Cerebellar nuclear complex (tissue), 1 donor: Measurements from ENCODE around the gene DUSP28.
A peak's percentile ranks its signal among the peaks of the same experiment; 100 is the strongest.

Source experiments
- DNase-seq, 2 experiments: peaks; one replicate each; lab custom pipeline; 2025; lab: John Stamatoyannopoulos, UW

Gene DUSP28

DNA sequence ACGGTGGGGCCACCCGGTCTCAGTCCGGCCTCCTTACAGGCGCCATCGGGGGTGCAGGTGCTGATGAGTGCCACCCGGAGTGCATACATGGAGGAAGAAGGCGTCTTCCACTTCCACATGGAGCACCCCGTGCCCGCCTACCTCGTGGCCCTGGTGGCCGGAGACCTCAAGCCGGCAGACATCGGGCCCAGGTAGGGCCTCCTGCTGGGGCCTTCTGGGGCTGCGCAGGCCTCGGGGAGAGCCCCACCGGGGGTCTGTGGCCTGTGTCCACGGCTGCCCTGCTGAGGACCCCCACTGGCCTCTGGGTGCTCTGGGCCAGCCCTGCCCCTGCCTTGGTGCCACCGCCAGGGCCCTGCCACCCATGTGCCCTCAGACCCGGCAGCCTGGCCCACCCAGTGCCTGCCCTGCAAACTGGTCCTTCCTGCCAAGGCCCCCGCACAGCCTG is 12.9 kb downstream of the DUSP28 start:
- DNase-seq: no peak

DNA sequence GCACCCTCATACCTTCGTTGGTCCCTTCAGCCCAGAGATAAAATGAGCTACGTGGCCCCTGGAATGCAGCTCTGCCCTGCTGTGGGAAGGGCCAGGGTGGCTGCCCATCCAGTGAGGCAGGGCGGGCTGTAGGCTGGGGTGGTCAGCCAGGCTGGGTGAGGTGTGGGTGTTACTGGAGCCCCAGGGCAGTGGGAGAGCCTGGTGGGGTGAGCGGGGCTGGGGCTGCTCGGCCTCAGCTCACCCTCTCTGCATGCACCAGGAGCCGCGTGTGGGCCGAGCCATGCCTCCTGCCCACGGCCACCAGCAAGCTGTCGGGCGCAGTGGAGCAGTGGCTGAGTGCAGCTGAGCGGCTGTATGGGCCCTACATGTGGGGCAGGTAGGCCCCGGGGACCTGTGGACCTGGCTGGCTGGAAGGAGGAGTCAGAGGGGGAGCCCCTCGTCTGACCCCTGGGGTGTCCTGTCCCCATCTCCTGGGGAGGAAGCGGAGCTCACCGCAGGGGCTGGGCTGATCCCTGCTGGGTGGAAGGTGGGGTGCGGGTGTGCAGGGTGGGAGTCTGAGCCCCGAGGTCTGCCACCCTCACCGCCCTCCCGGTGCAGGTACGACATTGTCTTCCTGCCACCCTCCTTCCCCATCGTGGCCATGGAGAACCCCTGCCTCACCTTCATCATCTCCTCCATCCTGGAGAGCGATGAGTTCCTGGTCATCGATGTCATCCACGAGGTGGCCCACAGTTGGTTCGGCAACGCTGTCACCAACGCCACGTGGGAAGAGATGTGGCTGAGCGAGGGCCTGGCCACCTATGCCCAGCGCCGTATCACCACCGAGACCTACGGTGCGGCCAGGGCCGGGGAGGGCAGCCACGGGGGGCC is 13.6 kb downstream of the DUSP28 start:
- no peak for DNase-seq

DNA sequence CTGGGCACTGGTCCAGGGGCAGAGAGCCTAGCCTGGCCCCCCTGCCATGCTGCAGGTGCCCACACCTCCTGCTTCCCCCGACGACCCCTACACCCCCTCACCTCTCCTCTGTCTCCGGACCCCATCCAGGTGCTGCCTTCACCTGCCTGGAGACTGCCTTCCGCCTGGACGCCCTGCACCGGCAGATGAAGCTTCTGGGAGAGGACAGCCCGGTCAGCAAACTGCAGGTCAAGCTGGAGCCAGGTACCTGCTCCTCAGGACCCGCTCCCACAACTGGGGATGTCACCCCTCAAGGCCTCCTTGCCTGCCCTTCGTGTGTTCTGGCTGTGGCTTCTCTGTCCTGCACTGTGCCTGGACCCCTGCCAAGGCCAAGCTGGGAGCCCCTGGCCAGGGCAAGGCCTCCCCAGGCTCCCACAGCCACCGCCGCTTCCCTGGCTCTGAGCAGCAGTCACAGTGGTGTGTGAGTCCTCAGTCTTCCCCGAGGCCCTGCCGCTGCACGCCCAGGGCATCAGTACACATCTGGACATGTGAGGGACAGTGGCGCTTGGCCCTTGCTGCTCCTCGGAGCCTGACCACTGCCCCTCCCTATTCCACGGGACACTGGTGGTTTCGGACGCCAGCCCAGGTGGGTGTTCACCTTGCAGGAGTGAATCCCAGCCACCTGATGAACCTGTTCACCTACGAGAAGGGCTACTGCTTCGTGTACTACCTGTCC is 14.4 kb downstream of the DUSP28 start:
- DNase-seq: no peak

DNA sequence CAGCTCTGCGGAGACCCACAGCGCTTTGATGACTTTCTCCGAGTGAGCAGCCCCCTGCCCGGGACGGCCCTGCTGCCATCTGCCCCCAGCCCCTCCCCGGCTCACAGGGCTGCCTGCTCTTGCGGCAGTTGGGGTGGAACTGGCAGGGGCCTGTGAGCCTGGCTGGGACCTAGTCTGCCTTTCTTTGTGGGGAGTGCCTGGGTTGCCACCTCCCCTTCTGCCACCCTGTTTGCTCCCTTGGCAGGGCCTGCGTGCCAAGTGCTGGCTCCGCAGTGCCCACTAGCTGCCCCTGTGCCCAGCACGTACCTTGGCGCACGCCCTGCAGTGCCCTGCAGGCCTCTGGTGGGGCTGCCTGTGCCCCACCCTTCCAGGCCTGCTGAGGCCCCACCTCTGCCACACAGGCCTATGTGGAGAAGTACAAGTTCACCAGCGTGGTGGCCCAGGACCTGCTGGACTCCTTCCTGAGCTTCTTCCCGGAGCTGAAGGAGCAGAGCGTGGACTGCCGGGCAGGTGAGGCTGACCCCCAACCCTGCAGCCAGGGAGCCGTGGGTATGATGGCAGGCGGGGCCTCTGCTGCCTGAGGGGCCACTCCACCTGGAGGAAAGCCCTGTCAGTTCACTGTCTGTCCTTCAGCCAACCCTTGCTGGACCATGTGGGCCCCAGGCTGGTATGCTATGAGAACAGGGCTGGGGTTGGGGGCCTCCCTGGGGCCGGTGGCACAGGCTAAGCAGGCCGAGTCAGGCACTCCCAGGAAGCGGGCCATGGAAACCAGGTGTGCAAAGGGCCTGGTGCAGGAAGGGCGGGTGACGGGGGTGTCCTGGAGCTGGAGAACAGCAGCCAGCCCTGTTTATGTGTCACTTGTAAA is 15.2 kb downstream of the DUSP28 start:
- no peak for DNase-seq

DNA sequence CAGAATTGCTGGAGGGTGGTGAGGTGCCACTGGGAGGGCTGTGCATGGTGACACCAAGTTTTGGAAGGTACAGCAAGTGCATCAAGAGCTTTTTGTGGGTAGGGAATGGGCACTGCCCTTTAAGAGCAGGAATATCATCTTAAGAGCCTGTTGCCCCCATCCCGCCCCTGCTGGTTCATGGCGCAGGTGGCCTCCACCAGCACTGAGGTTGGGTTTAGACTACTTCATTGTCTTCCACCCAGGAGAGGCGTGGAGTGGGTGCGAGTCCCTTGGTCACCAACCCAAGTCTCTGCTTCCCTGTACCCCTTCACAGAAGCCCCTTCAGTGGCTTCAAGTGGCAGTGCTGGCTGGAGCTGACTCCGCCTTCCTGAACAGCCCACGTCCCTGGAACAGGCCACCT is 15.9 kb downstream of the DUSP28 start:
- no peak for DNase-seq

DNA sequence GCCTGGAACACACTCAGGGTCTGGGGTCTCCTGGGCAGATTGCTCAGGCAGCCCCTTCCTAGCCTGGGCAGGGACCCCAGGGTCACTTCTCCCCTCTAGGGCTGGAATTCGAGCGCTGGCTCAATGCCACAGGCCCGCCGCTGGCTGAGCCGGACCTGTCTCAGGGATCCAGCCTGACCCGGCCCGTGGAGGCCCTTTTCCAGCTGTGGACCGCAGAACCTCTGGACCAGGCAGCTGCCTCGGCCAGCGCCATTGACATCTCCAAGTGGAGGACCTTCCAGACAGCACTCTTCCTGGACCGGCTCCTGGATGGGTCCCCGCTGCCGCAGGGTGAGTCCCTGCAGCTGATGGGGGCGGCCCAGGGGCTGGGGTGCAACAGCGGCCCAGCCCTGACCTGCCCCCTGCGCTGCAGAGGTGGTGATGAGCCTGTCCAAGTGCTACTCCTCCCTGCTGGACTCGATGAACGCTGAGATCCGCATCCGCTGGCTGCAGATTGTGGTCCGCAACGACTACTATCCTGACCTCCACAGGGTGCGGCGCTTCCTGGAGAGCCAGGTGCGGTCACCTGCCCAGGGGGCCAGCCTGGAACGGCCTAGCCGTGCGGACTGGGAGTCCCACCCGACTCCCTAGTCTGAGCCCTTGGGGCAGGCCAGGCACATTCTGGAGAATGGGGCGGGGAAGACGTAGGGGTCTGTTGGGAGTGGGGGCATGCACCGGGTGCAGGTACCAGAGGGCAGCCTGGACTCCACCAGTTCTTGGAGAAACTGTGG is 16.5 kb downstream of the DUSP28 start:
- no peak for DNase-seq

DNA sequence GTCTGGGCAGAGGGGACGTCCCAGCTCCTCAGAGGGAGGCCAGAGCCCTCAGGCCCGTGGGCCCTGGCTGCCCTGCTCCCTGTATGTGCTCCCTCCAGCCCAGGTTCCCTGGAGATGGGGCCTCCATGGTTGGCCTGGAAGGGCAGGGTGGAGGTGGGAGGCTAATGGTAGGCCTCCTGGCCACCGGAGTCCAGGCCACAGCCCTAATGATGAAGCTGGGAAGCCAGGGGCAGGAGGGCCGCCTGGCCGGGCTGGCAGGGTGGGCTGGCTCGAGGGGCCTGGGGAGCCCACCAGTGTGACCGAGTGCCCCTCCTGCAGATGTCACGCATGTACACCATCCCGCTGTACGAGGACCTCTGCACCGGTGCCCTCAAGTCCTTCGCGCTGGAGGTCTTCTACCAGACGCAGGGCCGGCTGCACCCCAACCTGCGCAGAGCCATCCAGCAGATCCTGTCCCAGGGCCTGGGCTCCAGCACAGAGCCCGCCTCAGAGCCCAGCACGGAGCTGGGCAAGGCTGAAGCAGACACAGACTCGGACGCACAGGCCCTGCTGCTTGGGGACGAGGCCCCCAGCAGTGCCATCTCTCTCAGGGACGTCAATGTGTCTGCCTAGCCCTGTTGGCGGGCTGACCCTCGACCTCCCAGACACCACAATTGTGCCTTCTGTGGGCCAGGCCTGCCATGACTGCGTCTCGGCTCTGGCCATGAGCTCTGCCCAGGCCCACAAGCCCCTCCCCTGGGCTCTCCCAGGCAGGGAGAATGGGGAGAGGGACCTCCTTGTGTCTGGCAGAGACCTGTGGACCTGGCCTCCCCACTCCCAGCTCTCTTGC is 17.3 kb downstream of the DUSP28 start:
- no peak for DNase-seq

DNA sequence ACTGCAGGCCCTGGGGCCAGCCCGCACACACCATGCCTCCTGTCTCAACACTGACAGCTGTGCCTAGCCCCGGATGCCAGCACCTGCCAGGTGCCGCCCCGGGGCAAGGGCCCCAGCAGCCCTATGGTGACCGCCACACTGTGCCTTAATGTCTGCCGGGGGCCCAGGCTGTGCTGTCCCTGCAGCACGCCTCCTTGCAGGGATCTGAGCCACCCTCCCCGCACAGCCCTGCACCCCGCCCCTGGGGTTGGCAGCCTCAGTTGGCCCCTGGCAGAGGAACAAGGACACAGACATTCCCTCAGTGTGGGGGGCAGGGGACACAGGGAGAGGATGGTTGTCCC is 17.9 kb downstream of the DUSP28 start:
- no peak for DNase-seq

DNA sequence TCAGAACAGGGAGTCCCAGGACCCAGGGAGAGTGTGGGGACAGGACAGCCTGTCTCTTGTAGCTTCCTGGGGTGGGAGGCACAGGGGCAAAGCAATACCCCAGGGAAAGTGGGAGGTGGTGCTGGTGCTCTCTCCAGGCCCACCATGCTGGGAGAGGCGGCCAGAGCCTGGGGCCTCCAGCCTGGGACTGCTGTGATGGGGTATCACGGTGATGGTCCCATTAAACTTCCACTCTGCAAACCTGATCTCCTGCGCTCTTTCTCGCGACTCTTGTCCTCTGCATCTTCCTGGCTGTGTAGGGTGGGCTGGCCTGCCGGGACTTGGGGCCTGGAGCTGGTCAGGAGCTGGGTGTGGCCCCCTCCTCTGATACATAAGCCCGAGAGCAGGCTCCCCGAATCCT is 18.3 kb downstream of the DUSP28 start:
- no peak for DNase-seq

DNA sequence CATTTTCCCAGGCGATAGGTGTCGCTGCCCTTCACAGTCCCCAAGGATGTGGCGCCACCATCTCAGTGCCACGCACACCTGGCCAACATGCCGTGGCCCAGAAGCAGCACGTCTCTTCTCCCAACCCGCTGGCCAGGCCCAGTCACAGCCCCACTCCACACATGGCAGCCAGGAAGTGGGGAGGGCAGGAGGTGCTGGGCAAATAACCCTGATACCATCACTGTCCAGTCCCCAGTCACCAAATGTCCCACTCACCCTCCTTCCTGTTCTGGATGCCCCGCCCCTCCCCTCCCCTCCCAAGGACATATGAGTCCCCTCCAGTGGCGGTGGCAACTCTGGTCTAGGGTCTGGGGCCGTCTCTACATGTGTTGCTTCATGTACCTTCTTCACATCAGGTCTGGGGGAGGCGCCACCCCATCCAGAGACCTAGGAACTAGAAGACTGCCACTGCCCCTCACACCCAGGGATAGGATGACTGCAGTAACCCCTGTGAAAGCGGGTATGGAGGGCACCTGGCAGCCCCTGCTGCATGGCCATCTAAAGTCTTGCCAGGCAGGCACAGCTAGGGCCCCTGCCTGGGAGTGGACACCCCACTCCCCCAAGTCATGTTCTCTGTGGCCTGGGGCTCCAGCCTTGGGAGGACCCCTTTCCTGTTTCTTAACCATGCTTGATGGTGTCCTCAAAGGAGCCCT is 19.1 kb downstream of the DUSP28 start:
- DNase-seq: no peak

DNA sequence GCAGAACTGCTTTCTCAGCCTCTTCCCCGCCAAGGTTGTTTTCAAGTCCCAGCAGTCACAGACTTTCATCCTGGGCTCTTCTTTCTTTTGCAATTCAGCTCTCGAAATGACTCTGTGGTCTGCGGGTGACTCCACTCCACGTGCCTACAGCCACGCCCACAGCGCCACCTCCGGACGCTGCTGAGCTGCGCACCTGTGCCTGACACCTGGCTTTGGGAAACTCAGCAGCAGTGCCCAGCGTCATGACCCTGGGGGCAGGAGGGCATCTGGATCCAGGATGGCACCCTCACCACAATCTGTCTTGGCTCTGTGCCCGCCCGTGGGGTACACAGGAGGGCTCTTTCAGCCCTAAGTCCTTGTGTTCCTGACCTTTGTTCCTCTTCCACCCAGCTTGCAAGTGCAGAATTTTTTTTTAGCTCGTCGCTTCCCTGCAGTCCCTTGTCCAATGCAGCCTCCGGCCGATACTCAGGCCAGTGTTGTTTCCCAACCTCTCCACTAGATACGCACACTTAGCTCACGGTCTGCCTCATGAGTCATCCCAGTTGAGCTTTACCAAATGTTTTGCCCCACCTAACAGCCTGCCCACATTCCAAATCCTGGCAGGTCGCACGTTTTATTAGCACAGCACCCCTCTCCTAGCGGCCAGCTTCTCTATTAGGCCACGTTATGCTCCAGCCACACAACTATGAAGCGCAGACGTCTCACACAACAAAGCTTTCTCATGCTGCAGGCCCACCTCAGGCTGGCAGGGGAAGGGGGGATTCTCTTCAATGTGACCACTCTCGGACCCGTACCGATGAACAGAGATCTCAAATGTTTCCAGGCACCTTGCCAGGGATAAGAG is 19.8 kb downstream of the DUSP28 start:
- DNase-seq: no peak

DNA sequence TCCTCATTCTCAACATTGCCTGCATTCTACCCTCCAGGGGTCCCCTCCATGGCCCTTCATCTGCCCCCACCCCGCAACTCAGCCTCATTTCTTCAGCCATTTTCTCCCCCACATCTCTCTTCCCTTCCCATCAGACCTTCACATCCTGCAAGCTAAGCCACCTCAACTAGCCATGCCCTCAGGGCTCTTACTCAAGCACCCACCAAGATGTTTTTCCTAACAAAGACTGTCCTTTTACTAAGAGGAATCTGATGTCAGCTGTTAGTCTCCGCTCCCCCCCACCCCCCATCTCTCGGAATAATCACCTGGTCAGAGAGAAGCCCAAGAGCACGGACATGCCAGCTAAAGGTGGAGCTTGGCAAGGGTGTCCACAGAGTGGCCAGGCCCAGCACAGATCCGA is 21.7 kb downstream of the DUSP28 start:
- no peak for DNase-seq

DNA sequence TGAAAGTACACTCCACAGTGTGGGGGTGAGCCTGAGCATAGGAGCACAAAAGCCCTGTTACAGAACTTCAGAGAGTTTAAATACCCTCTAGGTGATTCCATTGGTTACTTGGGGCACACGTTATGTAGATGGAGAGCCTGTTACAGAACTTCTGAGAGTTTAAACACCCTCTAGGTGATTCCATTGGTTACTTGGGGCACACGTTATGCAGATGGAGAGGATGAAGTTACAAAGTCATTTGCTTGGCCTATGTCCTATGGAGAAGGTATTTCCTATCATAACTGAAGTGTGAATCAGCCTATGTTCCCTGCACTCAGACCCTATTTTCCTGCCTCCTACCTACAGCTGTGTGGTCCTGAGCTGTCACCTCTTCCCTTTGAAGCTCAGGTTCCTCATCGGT is 22.6 kb downstream of the DUSP28 start:
- DNase-seq: no peak

DNA sequence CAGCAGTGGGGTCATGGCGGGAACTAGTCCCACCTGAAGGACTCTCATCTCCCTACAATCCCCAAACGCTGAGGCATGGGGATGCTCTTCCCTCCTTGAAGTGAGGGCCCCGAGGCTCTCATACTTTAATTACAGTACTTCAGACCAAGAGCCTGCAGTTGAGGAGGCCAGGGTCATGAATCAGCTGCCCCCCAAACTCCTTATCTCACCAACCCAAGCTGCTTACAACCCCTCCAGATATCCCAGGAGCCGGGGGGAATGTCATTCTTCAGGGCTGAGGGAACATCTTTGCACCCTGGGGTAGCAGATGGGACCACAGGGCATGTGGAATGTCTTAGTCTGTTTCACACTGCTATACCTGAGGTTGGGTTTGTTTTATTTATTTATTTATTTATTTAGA is 23.6 kb downstream of the DUSP28 start:
- no peak for DNase-seq

DNA sequence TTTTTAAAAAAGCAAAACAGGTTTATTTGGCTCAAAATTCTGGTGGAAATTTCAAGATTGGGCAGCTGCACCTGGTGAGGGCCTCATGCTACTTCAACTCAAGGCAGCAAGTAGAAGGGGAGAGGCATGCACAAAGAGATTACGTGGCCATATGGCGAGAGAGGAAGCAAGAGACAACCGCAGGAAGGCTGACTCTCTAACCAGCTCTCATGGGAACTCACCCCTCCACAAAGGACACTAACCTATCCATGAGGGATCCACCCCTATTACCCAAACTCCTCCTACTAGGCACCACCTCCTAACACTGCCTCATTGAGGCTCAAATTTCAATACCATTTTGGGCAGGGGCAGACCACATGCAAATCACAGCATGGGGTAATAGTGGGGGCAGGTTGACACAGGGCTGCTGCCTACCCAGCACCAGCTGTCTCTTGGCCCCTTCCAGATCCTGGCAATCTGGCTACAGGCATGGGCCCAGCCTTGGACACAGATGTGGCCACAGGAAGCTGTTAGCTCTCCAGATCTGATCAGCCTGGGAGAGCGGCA is 24.4 kb downstream of the DUSP28 start:
- DNase-seq: no peak

DNA sequence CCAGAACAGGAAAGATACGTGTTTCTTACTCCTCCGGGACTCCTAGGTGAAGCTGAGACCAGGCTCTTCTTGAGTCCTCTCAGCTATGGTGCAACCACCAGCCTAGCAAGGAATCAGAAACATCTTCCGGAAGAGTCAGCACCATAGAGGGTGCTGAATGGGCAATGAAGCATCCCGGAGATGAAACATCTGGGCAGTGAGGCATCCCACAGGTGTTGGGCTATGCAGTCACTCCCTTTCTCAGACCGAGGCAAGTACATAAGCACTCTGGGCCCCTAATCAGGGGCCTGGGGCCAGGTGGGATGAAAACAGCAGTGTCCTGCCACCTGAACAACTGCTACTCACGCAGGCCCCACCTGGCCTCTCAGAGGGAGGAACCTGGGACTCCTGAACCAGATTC is 24.9 kb downstream of the DUSP28 start:
- no peak for DNase-seq

DNA sequence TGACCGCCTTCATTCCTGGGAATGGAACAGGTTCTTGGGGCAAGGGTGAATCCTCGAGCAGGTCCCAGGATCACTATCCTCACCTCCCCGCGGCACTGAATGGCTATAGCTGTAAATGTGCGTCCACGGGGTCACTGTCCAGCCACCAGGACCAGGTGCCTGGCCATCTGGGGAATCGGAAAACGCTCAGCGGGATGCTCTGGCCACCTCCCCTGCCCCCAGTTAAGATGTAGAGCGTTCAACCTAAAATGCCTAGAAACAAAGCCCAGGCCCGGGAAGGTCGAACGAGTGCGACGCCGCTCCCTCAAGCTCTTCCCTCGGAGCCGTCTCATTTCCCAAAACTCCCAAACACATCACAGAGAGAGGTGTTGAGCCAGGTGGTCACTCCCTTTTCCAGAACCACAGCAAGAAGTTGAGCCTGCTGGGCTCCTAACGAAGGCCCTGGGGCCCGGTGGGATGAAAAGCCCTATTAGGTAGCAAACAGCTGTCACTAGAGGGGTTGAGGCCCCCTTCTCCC is 25.6 kb downstream of the DUSP28 start:
- DNase-seq: no peak

DNA sequence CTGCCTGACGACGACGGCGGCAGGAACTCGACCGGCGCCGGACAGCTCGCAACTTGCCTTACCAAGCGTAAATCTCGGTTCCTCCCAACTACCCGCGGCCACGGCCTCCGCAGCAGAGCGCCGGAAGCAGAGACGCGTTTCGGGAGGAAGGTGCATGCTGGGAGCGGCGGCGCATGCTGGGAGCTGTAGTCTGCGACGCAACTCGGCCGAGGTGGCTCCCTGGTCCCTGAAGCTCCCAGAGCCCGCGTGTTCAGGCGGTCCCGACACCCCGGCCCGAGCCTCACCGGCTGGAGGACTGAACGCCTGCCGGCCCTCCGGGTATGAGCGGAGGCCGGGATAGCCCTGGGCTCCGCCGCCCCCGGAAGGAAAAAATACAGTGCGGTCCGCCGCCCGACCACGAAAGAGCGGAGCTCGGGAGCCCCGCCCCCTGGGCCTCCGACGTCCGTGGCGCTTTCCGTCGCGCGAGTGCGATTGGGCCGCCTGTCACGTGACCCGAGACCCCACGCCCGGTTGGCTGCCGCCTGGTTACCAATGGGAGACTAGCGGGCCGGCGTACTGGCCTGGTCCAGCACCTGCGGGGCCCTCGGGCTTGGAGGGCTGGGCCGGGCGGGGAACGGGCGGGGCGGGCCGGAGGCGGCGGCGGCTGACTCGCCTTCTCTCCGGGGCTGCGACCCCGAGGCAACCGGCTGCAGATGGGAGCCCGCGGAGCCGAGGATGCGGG is 26.2 kb downstream of the DUSP28 start, which contains the start of gene CAPN10:
Gene CAPN10 (plus strand): TSS at position 537 of the 721 bp plus-strand sequence. CDS start 178 bp downstream, at position 715.
- peak; percentile 51 to 90 for DNase-seq
